Measurements from ENCODE around the gene GAS2L3. TPM values are rescaled to one million over a fixed set of nuclear protein-coding genes. Genes with fewer than 3 reads are reported as not detected.

GAS2L3 gene
- total RNA-seq, 1 experiment from 2014 or later: 38.7 TPM

- RAD21 ChIA-PET (ENCODE audit: low non-redundant PET in 1 of 2, low total read pairs in 2 of 2, uncharacterized antibody in 2 of 2, unreplicated experiment in 2 of 2): no interaction called here
Observed at GRCh38 chr12:100651108-100651507, 77.6 kb downstream of the GAS2L3 start.

More at GRCh38 chr12:100651108-100651507, 77.6 kb downstream of the GAS2L3 start:
- intact Hi-C loops (cut with micrococcal nuclease): no loop called here
- ChIA-PET CTCF (no interaction called here), POLR2A (no interaction called here)
- H3K4me1 ChIP-seq (ENCODE audit: control insufficient read depth in 1 of 2, insufficient read depth in 2 of 2, low read length in 2 of 2): no peaks in the 10 kb centered on the region
- H2AFZ ChIP-seq (ENCODE audit: low read depth, low read length, poor library complexity, severe bottlenecking): no peak overlapping the region
- H3K36me3 ChIP-seq (ENCODE audit: control insufficient read depth in 1 of 2, insufficient read depth in 2 of 2, low read length in 2 of 2): no peaks in the 10 kb centered on the region
- TF ChIP-seq SRF (IDR thresholded peaks at IDR 0.05; ENCODE audit: low read depth) (no peak), EZH2phosphoT487 (IDR thresholded peaks at IDR 0.05; ENCODE audit: borderline replicate concordance) (no peak), CEBPB (IDR thresholded peaks at IDR 0.05; ENCODE audit: low read depth) (no peak), YY1 (IDR thresholded peaks at IDR 0.05; ENCODE audit: extremely low read depth, insufficient replicate concordance, low read depth, low read length) (no peak), SIN3A (IDR thresholded peaks at IDR 0.05; ENCODE audit: low read depth) (no peak), CTCF (IDR thresholded peaks at IDR 0.05 in 2 of 3, conservative IDR thresholded peaks at IDR 0.05 in 1 of 3; ENCODE audit: borderline replicate concordance in 1 of 3, insufficient read depth in 1 of 3, low read depth in 2 of 3, low read length in 2 of 3) (peak in 2 of 3 experiments; percentile 59 to 75; a peak in 4 of 6 replicates), FOSL1 (IDR thresholded peaks at IDR 0.05; ENCODE audit: low read depth) (no peak), POLR2AphosphoS5 (IDR thresholded peaks at IDR 0.05; ENCODE audit: low read depth, low read length) (no peak), ELF1 (IDR thresholded peaks at IDR 0.05; ENCODE audit: borderline replicate concordance, low read depth) (no peak), ZBTB33 (IDR thresholded peaks at IDR 0.05; ENCODE audit: extremely low read depth, insufficient replicate concordance, low read length) (no peak), ZFX (IDR thresholded peaks at IDR 0.05) (no peak), EGR1 (IDR thresholded peaks at IDR 0.05; ENCODE audit: low read depth) (no peak), ATF3 (IDR thresholded peaks at IDR 0.05) (no peak), CBX3 (IDR thresholded peaks at IDR 0.05; ENCODE audit: low read depth) (peak; percentile 34; the same call in 1 of the 2 replicates), JUND (IDR thresholded peaks at IDR 0.05) (no peak), SP1 (IDR thresholded peaks at IDR 0.05; ENCODE audit: low read depth) (no peak)
- no peak overlapping the region for H3K27ac ChIP-seq (ENCODE audit: low read depth, low read length)
- no peaks in the 10 kb centered on the region for H4K20me1 ChIP-seq (ENCODE audit: insufficient read depth)
- H3K9ac ChIP-seq (ENCODE audit: low read length): no peak overlapping the region
- H3K4me3 ChIP-seq (replicated peaks in 1 of 2; ENCODE audit: low read depth in 1 of 2, low read length in 2 of 2): no peak overlapping the region
- H3K4me2 ChIP-seq (ENCODE audit: low read length): no peak overlapping the region
- H3K79me2 ChIP-seq (ENCODE audit: insufficient read depth, low read length): no peaks in the 10 kb centered on the region
- no peaks in the 10 kb centered on the region for H3K27me3 ChIP-seq (ENCODE audit: insufficient read depth, low read length)
- ATAC-seq (0 out of 2 replicates have a peak, but pooled peaks have one; percentile 42), DNase-seq (ENCODE audit: low read depth, low spot score) (no peak)
- no TSS peak for BruUV-seq (replicated peaks)
- H3K9me2 ChIP-seq (ENCODE audit: insufficient read depth): no peaks in the 10 kb centered on the region
- H3K9me3 ChIP-seq (ENCODE audit: control insufficient read depth in 1 of 2, insufficient read depth in 1 of 2, low read depth in 1 of 2, low read length in 2 of 2): no peaks in the 10 kb centered on the region
